K562 (cell line): ENCODE results near the gene EIF3I. TPM values are rescaled to one million over a fixed set of nuclear protein-coding genes. Genes with fewer than 3 reads are reported as not detected.

Experiments used
- SMAD4 ChIP-seq: fragments of 250-450 bp; sonication (Bioruptor Pico); conservative IDR thresholded peaks from 2 replicates; pipeline ENCODE4 v1.8.0; 2021; ENCODE audit warnings: inconsistent platforms, mild to moderate bottlenecking, moderate library complexity
- YBX1 ChIP-seq: fragments of 450-650 bp; IDR thresholded peaks from 2 replicates; pipeline ENCODE4 v1.7.1; 2016; ENCODE audit warnings: mild to moderate bottlenecking
- ZNF583 ChIP-seq: fragments of 250-450 bp; sonication (Bioruptor Pico); IDR thresholded peaks from 2 replicates; pipeline ENCODE4 v1.4.0; 2020
- polyA plus RNA-seq, 8 experiments: library from polyadenylated mRNA; depleted of rRNA in 4 of 8; stranded (reverse) in 5 of 8; unstranded in 3 of 8; fragments of >200 nt; fragmentation: Nextera tagmentation in 2 of 8; fragmentation: Illumina TruSeq in 1 of 8; extraction: Ambion mirVana in 2 of 8; extraction: Trizol in 1 of 8; gene quantifications; 2 replicates each; pipeline versions ENCODE4 v1.2.1 to v1.2.3, GENCODE V29; 2011 to 2014; ENCODE audit warnings: inconsistent platforms in 1 of 8, missing spikeins in 1 of 8
- total RNA-seq, 7 experiments: library from RNA; depleted of rRNA in 6 of 7; stranded (reverse); fragments of >200 nt in 6 of 7; fragmentation: Illumina TruSeq in 2 of 7; extraction: Trizol in 2 of 7; gene quantifications; 2 replicates each; pipeline versions ENCODE4 v1.2.1 to v1.2.3, GENCODE V29; 2011 to 2021; ENCODE audit warnings: low replicate concordance in 1 of 7
- TF ChIP-seq, protein P1 (sequence below): sonication (generic); formaldehyde crosslinking; IDR thresholded peaks from 2 replicates; pipeline ENCODE4 v1.8.0; 2022; ENCODE audit warnings: mild to moderate bottlenecking, missing genetic modification reagents, borderline replicate concordance
- TF ChIP-seq, protein P2 (sequence below): sonication (generic); formaldehyde crosslinking; IDR thresholded peaks from 2 replicates; pipeline ENCODE4 v1.8.0; 2022; ENCODE audit warnings: mild to moderate bottlenecking, missing genetic modification reagents
- TF ChIP-seq, protein P3 (sequence below), 2 experiments: fragments of 450-650 bp in 1 of 2; sonication (generic) in 1 of 2; formaldehyde crosslinking in 1 of 2; IDR thresholded peaks in 1 of 2; conservative IDR thresholded peaks in 1 of 2; 2 replicates each; pipeline versions ENCODE4 v1.6.1 to v1.8.1; 2016 to 2023; ENCODE audit warnings: mild to moderate bottlenecking in 2 of 2, moderate library complexity in 2 of 2, inconsistent platforms in 1 of 2, missing genetic modification reagents in 1 of 2

EIF3I gene
- total and polyA plus RNA-seq, 9 of the 15 experiments (the other 6 are each of a cell fraction or from before 2014, with no cell fraction given) = 414 to 1,526 (median 635) TPM

DNA sequence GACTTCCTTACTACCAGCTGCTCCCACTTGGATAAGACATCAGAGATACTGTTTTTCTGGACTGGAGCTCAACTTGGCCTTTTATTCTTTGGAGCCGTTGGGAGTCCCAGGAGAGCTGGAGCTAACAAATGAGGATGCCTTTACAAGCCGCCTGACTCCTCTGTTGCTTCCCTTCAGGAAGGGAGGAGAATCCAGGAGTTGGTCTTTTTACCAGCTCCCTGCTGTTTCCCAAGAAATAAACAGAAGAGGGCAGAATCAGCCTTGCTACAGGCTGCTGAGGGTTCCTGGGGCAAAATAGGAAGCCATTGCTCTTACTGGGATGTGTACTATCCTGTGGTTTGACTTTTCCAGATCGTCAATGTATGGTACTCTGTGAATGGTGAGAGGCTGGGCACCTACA, 1.5 kb downstream of the EIF3I start (continued):
- TF ChIP-seq, protein P1, sequence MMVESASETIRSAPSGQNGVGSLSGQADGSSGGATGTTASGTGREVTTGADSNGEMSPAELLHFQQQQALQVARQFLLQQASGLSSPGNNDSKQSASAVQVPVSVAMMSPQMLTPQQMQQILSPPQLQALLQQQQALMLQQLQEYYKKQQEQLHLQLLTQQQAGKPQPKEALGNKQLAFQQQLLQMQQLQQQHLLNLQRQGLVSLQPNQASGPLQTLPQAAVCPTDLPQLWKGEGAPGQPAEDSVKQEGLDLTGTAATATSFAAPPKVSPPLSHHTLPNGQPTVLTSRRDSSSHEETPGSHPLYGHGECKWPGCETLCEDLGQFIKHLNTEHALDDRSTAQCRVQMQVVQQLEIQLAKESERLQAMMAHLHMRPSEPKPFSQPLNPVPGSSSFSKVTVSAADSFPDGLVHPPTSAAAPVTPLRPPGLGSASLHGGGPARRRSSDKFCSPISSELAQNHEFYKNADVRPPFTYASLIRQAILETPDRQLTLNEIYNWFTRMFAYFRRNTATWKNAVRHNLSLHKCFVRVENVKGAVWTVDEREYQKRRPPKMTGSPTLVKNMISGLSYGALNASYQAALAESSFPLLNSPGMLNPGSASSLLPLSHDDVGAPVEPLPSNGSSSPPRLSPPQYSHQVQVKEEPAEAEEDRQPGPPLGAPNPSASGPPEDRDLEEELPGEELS (CRISPR knock-in tag) = no peak
- no peak for TF ChIP-seq YBX1
- no peak for TF ChIP-seq SMAD4
- TF ChIP-seq, protein P2, sequence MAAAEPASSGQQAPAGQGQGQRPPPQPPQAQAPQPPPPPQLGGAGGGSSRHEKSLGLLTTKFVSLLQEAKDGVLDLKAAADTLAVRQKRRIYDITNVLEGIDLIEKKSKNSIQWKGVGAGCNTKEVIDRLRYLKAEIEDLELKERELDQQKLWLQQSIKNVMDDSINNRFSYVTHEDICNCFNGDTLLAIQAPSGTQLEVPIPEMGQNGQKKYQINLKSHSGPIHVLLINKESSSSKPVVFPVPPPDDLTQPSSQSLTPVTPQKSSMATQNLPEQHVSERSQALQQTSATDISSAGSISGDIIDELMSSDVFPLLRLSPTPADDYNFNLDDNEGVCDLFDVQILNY = no peak
- TF ChIP-seq ZNF583 (CRISPR knock-in tag) = no peak
- TF ChIP-seq, protein P3, sequence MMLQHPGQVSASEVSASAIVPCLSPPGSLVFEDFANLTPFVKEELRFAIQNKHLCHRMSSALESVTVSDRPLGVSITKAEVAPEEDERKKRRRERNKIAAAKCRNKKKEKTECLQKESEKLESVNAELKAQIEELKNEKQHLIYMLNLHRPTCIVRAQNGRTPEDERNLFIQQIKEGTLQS (IDR thresholded peaks at IDR 0.05) = 0 out of 2 replicates have a peak, but pooled peaks have one; percentile 4
- TF ChIP-seq, protein P3 (CRISPR knock-in tag; conservative IDR thresholded peaks at IDR 0.05) = no peak
